Endothelial cell of umbilical vein (primary cell): ENCODE data around the gene MIA3.

Source experiments
- EZH2 ChIP-seq: IDR thresholded peaks from 2 replicates; pipeline ENCODE4 v1.6.1; 2012; ENCODE audit warnings: borderline replicate concordance, low read depth, mild to moderate bottlenecking, moderate library complexity, low read length, inconsistent platforms; ENCODE audit not compliant: severe bottlenecking
- POLR2A ChIP-seq: IDR thresholded peaks from 2 replicates; pipeline ENCODE4 v1.6.1; 2012; ENCODE audit warnings: low read depth, mild to moderate bottlenecking, control low read depth, low read length
- TF ChIP-seq, protein P1 (sequence below), 2 donors: IDR thresholded peaks; 1 replicate in 1 of 2; 2 replicates in 1 of 2; pipeline ENCODE4 v1.5.1; 2011; ENCODE audit warnings: low read length in 2 of 2, mild to moderate bottlenecking in 2 of 2, moderate library complexity in 2 of 2, control low read depth in 1 of 2, inconsistent platforms in 1 of 2, low read depth in 1 of 2; ENCODE audit not compliant: insufficient read depth in 1 of 2; ENCODE audit errors: extremely low read depth in 1 of 2

GRCh38 chr1:222697826-222698225, 79.9 kb downstream of the MIA3 start:
- TF ChIP-seq EZH2, result no peak
- TF ChIP-seq POLR2A, result no peak
- TF ChIP-seq, protein P1, sequence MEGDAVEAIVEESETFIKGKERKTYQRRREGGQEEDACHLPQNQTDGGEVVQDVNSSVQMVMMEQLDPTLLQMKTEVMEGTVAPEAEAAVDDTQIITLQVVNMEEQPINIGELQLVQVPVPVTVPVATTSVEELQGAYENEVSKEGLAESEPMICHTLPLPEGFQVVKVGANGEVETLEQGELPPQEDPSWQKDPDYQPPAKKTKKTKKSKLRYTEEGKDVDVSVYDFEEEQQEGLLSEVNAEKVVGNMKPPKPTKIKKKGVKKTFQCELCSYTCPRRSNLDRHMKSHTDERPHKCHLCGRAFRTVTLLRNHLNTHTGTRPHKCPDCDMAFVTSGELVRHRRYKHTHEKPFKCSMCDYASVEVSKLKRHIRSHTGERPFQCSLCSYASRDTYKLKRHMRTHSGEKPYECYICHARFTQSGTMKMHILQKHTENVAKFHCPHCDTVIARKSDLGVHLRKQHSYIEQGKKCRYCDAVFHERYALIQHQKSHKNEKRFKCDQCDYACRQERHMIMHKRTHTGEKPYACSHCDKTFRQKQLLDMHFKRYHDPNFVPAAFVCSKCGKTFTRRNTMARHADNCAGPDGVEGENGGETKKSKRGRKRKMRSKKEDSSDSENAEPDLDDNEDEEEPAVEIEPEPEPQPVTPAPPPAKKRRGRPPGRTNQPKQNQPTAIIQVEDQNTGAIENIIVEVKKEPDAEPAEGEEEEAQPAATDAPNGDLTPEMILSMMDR (IDR thresholded peaks at IDR 0.05; ENCODE audit: extremely low read depth in 1 of 2, insufficient read depth in 1 of 2, low read depth in 1 of 2, low read length in 2 of 2), result no peak
